Thoracic aorta (tissue), 2 donors: ENCODE measurements around the gene SLC28A1. TPM values are rescaled to one million over a fixed set of nuclear protein-coding genes. Genes with fewer than 3 reads are reported as not detected.

Source experiments
- ATAC-seq: fragments of 150-250 bp; one replicate; pipeline ENCODE4 v1.8.0; 2017; ENCODE audit warnings: low read depth; ENCODE audit not compliant: insufficient number of reproducible peaks, low FRiP score
- DNase-seq: peaks from one replicate; pipeline ENCODE4 v3.0.0-alpha.2; 2020; ENCODE audit warnings: low spot score
- H3K27ac ChIP-seq, 2 donors: fragments of 200-600 bp; sonication (generic); 1 replicate in 1 of 2; 2 replicates in 1 of 2; pipeline ENCODE4 v1.5.1; 2016; ENCODE audit warnings: mild to moderate bottlenecking in 2 of 2, moderate library complexity in 2 of 2
- H3K27me3 ChIP-seq: fragments of 200-600 bp; sonication (generic); replicated peaks from 2 replicates; pipeline ENCODE4 v1.6.0; 2016; ENCODE audit warnings: mild to moderate bottlenecking; ENCODE audit not compliant: insufficient read depth
- H3K36me3 ChIP-seq: fragments of 200-600 bp; sonication (generic); one replicate; pipeline ENCODE4 v1.5.1; 2016
- H3K4me1 ChIP-seq, 2 donors: fragments of 200-600 bp; sonication (generic); 1 replicate in 1 of 2; 2 replicates in 1 of 2; pipeline versions ENCODE4 v1.5.1 to v1.6.0; 2016; ENCODE audit warnings: low read depth in 2 of 2, mild to moderate bottlenecking in 1 of 2; ENCODE audit not compliant: control insufficient read depth in 1 of 2
- H3K4me3 ChIP-seq: fragments of 200-600 bp; sonication (generic); 2 replicates; pipeline ENCODE4 v1.5.1; 2016; ENCODE audit warnings: mild to moderate bottlenecking
- H3K9me3 ChIP-seq: fragments of 200-600 bp; sonication (generic); 2 replicates; pipeline ENCODE4 v1.5.1; 2016
- total RNA-seq, 2 donors: library from RNA; depleted of rRNA; stranded (reverse); fragments of >200 nt; gene quantifications; one replicate each; pipeline versions ENCODE4 v1.1.0 to v1.2.3, GENCODE V29; 2016
- TF ChIP-seq, protein P1 (sequence below): fragments of 200-600 bp; sonication (generic); IDR thresholded peaks from one replicate; pipeline ENCODE4 v1.5.1; 2019; ENCODE audit warnings: antibody characterized with exemption

Gene SLC28A1
- total RNA-seq, 2 donors from 2014 or later: 0.41 to 1.6 TPM

DNA sequence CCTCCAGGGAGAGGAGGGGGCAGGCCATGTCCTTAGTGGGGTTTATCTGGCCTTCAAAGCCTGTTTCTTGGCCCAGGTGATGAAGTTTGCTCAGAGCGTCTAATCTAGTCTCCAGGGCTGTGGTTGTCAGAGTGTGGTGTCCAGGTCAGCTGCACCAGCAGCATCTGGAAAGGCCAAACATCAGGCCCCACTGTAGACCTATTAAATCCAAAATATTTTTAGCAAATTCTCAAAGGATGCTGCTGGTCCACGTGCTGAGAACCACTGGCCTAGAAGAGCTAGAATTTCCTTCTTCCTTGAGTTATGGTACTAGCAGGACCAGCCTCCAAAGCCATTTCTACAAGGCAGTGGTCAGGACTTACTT lies 28.9 kb downstream of the SLC28A1 start:
- Histone ChIP-seq H3K4me3 (no peak overlapping the region), H3K27me3 (no peaks in the 10 kb centered on the region), H3K9me3 (no peaks in the 10 kb centered on the region), H3K36me3 (no peaks in the 10 kb centered on the region), H3K4me1 (peaks cover 45 to 84% of the 10 kb centered on the region in 2 donors), H3K27ac (peak overlapping the region; percentile 95 to 97)
- TF ChIP-seq, protein P1, sequence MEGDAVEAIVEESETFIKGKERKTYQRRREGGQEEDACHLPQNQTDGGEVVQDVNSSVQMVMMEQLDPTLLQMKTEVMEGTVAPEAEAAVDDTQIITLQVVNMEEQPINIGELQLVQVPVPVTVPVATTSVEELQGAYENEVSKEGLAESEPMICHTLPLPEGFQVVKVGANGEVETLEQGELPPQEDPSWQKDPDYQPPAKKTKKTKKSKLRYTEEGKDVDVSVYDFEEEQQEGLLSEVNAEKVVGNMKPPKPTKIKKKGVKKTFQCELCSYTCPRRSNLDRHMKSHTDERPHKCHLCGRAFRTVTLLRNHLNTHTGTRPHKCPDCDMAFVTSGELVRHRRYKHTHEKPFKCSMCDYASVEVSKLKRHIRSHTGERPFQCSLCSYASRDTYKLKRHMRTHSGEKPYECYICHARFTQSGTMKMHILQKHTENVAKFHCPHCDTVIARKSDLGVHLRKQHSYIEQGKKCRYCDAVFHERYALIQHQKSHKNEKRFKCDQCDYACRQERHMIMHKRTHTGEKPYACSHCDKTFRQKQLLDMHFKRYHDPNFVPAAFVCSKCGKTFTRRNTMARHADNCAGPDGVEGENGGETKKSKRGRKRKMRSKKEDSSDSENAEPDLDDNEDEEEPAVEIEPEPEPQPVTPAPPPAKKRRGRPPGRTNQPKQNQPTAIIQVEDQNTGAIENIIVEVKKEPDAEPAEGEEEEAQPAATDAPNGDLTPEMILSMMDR: no peak
- DNase-seq (no peak), ATAC-seq (no peak)

GRCh38 chr15:84914351-84914750 lies 29.9 kb downstream of the SLC28A1 start:
- Histone ChIP-seq H3K27me3 (no peaks in the 10 kb centered on the region), H3K36me3 (no peaks in the 10 kb centered on the region), H3K4me1 (peaks cover 45 to 76% of the 10 kb centered on the region in 2 donors), H3K27ac (peak overlapping the region; percentile 95 to 97), H3K4me3 (no peak overlapping the region), H3K9me3 (no peaks in the 10 kb centered on the region)
- no peak for ATAC-seq
- TF ChIP-seq, protein P1: no peak
- no peak for DNase-seq

DNA sequence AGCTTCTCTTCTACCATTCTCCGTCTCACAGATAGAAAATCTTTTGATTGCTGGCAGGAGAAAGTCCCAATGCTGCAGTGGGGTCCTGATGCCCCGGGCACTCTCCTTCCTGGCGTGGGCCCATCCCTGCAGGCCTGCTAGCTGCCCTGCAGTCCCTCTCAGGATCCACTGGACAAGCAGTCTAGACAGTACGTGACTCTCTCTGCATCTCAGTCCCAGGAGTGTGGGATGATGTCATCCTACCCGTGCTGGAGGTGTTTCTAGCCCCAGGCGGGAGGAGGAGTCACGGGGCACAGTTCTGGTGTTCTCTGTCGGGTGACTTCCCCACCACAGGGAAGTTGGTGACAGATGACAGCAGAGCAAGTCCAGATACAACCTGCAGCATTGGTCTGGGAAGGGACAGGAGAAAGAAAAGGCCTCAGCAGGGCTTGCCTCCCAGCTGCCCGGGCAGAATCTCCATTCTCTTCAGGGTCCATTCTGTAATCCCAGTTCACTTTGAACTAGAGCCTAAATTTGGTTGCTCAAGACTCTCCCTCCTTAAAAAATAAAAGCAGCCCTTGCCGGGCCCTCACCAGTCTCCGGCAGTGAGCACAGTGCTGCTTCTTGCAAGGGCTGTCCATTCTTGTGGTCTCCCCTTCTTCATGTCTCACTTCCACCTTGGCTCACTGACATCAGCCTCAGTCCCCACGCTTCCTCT lies 30.6 kb downstream of the SLC28A1 start:
- H3K4me1 ChIP-seq: peaks cover 45 to 69% of the 10 kb centered on the region in 2 donors
- H3K27me3 ChIP-seq: no peaks in the 10 kb centered on the region
- H3K9me3 ChIP-seq: no peaks in the 10 kb centered on the region
- TF ChIP-seq, protein P1: no peak
- ATAC-seq (peak; percentile 78), DNase-seq (peak; percentile 84)
- no peaks in the 10 kb centered on the region for H3K36me3 ChIP-seq
- peak overlapping the region; percentile 19 for H3K4me3 ChIP-seq
- H3K27ac ChIP-seq: peak overlapping the region; percentile 95 to 97

DNA sequence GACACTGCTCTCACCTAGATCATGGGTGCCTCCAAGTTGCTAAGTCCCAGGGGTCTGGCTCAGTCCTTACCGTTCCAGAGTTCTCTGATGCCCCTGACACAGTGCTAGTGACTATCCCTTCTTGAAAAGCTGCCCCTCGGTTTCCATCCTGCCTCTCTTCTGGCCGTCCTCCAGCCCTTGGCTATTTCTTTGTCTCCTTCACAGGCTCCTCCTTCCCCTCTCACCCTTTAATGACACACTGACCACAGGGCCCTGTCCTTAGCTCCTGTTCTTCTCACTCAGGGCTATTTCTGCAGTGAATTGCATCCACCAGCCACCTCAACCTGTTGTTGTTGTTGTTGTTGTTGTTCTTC lies 31.1 kb downstream of the SLC28A1 start:
- no peak for ATAC-seq
- H3K27ac ChIP-seq: peak overlapping the region; percentile 95 to 97
- H3K4me3 ChIP-seq: peak overlapping the region; percentile 19
- no peaks in the 10 kb centered on the region for H3K27me3 ChIP-seq
- TF ChIP-seq, protein P1: no peak
- H3K36me3 ChIP-seq: no peaks in the 10 kb centered on the region
- H3K9me3 ChIP-seq: no peaks in the 10 kb centered on the region
- peaks cover 45 to 64% of the 10 kb centered on the region in 2 donors for H3K4me1 ChIP-seq
- no peak for DNase-seq

- H3K36me3 ChIP-seq: no peaks in the 10 kb centered on the region
- DNase-seq: no peak
- no peak for ATAC-seq
- peaks cover 31 to 49% of the 10 kb centered on the region in 2 donors for H3K4me1 ChIP-seq
- H3K9me3 ChIP-seq: no peaks in the 10 kb centered on the region
- H3K4me3 ChIP-seq: no peak overlapping the region
- H3K27me3 ChIP-seq: no peaks in the 10 kb centered on the region
- TF ChIP-seq, protein P1: no peak
- H3K27ac ChIP-seq: no peak overlapping the region
These were observed 33.0 kb downstream of the SLC28A1 start for GRCh38 chr15:84917452-84917851.
